ENCODE measurements around the gene ROR2.

ROR2 gene

DNA sequence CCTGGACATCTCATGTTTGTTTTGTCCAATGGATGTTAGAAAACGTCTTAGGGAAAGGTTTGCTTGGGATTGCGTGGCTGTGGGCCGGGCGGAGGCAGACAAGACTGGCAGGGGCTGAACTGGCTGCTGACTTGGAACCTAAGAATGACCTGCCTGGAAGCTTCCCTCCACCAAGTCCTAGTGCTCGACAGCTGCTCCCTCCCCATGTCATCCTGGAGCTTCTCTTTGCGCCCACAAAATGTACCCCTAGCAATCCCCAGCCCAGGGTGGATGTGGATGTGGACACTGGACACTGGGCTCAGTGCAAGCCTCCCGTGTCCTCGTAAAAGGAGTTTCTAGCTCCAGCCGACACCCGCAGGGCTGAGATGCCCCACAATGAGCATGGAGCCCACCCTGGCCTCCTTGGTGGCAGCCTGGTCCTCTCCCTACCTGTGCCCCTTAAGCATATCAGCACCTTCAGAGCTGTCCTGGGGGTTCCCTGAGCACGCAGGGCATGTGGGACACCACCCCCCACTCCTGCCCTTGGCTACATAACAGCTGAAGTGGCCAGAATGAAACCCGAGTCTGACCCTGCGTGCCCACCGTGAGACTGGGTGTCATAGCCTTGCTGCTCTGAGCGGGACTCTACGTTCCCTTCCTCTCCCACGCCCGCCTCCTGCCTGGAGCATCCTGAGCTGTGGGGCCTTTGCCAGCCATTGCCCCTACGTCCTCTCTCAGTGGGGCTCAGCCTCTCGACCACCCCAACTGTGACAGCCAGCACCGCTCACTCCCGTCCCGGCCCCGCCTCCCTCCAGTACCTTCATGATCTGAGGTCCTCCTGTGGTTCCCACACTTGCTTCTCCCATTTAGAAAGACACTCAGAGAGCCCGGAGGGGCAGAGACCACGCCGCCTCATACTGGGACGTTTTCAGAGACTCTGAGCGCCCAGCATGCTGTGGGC, 180.8 kb downstream of the ROR2 start:
- TF ChIP-seq ZFX (IDR thresholded peaks at IDR 0.05; ENCODE audit: borderline replicate concordance): no peak
- no peak for TF ChIP-seq CTCF (IDR thresholded peaks at IDR 0.05)
- no peak overlapping the region for H3K27ac ChIP-seq

DNA sequence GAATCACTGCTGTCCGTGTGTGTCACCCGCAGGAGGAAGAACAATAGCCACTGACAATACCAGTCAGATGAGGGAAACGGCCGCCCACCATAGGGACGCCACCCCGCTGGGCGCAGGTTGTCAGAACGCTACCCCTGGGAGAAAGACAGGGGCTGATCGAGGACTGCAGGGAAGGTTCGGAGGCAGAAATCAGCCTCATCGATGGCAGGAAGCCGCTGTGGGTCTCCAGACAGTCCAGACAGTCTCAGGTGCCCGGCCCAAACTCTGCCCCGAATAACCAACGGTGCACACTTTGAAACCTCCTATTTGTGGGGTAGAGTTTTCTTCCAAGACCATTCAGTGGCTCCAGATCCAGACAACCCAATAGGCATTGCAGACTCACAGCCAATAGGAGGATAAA, 181.5 kb downstream of the ROR2 start:
- TF ChIP-seq ZFX (IDR thresholded peaks at IDR 0.05; ENCODE audit: borderline replicate concordance) (no peak), CTCF (IDR thresholded peaks at IDR 0.05) (no peak)

GRCh38 chr9:91766315-91767069, 183.5 kb downstream of the ROR2 start:
- no peak overlapping the region for H3K27ac ChIP-seq
- no peak for TF ChIP-seq CTCF (IDR thresholded peaks at IDR 0.05)
- no peak for TF ChIP-seq ZFX (IDR thresholded peaks at IDR 0.05; ENCODE audit: borderline replicate concordance)

More for the DNA sequence above, 181.5 kb downstream of the ROR2 start:
- H3K27ac ChIP-seq: no peak overlapping the region

DNA sequence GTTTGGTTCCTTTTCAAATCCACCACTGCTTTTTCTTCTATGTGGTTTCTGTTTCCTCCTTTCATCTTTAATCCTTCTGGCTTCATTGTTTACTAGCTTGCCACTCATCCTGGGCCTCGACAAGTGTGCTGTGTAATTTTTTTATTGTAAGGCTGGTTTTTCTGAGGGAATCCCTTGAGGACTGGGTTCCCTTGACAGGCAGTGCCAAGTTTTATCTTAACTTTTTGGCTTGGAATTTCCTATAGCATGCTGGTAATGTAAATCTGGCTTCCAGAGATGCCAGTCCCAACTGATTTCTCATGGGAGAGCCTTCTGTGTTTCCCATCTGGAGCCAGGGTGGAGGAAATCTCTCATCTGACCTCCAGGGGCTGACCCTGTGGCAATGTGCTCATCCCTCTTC, 184.7 kb downstream of the ROR2 start:
- H3K27ac ChIP-seq: no peak overlapping the region
- TF ChIP-seq ZFX (IDR thresholded peaks at IDR 0.05; ENCODE audit: borderline replicate concordance) (no peak), CTCF (IDR thresholded peaks at IDR 0.05) (no peak)

DNA sequence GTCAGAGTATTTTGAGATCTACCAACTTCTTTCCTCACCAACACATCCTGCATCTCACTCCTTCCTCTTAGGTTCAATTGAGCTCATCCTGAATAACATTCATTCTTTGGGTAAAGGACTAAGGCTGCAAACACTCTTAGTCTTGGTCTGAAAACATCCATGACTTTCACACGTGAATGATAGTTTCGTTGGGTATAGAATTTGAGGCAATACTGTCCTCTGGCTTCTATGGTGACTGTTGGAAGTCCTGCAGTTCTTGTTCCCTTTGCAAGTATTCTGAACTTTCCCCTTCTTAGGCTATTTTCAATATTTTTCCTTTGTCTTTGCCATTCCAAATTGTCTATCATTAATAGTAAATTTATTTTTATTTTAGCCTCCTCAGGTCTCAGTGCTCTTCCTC, 185.4 kb downstream of the ROR2 start:
- H3K27ac ChIP-seq: no peak overlapping the region
- TF ChIP-seq CTCF (IDR thresholded peaks at IDR 0.05) (no peak), ZFX (IDR thresholded peaks at IDR 0.05; ENCODE audit: borderline replicate concordance) (no peak)

GRCh38 chr9:91761362-91761761, 188.7 kb downstream of the ROR2 start:
- TF ChIP-seq CTCF (IDR thresholded peaks at IDR 0.05) (no peak), ZFX (IDR thresholded peaks at IDR 0.05; ENCODE audit: borderline replicate concordance) (no peak)
- no peak overlapping the region for H3K27ac ChIP-seq

DNA sequence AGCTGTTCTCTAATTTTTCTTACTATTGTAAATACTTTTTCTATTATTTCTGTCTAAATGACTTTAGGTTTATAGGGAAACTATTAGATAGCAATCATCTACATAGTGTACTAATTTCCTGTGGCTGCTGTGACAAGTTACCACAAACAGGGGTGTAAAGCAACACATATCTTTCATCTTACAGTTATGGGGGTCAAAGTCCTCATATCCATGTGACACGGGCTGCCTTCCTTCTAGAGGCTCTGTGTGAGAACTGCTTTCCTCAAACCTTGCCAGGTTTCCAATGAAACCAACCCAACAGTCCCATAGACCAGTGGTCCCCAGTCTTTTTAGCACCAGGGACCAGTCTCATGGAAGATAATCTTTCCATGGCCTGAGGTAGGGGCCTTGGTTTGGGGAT, 189.1 kb downstream of the ROR2 start:
- TF ChIP-seq ZFX (IDR thresholded peaks at IDR 0.05; ENCODE audit: borderline replicate concordance): no peak
- no peak for TF ChIP-seq CTCF (IDR thresholded peaks at IDR 0.05)
- H3K27ac ChIP-seq: no peak overlapping the region

Measured in 22Rv1 (cell line).